Keratinocyte (primary cell): Measurements from ENCODE around the gene MEAK7. TPM values are rescaled to one million over a fixed set of nuclear protein-coding genes. Genes with fewer than 3 reads are reported as not detected.

ENCODE experiments used
- DNase-seq: peaks from one replicate; pipeline ENCODE4 v3.0.0-alpha.2; 2011; ENCODE audit warnings: low read depth, missing footprints, low spot score
- FAIRE-seq: peaks from 2 replicates; lab custom pipeline; 2011; peaks lifted over from hg19 to GRCh38; lab: Jason Lieb, UNC
- H2AFZ ChIP-seq: 2 replicates; pipeline ENCODE4 v1.6.0; 2012; ENCODE audit warnings: low read length, control low read depth, inconsistent platforms; ENCODE audit not compliant: control insufficient read depth
- H3K27ac ChIP-seq: 2 replicates; pipeline ENCODE4 v1.5.1; 2011; ENCODE audit warnings: low read length; ENCODE audit not compliant: control insufficient read depth, insufficient read depth
- H3K27me3 ChIP-seq: 3 replicates; pipeline ENCODE4 v1.6.0; 2011; ENCODE audit warnings: low read length; ENCODE audit not compliant: control insufficient read depth, insufficient read depth; ENCODE audit errors: extremely low read depth
- H3K36me3 ChIP-seq, 2 experiments: 2 replicates in 1 of 2; 3 replicates in 1 of 2; pipeline ENCODE4 v1.5.1; 2011; ENCODE audit warnings: low read length in 2 of 2, mild to moderate bottlenecking in 1 of 2; ENCODE audit not compliant: control insufficient read depth in 2 of 2, insufficient read depth in 2 of 2; ENCODE audit errors: extremely low read depth in 1 of 2
- H3K4me1 ChIP-seq: 3 replicates; pipeline ENCODE4 v1.5.1; 2011; ENCODE audit warnings: low read length; ENCODE audit not compliant: control insufficient read depth, insufficient read depth; ENCODE audit errors: extremely low read depth
- H3K4me2 ChIP-seq: 3 replicates; pipeline ENCODE4 v1.6.0; 2011; ENCODE audit warnings: low read depth, low read length; ENCODE audit not compliant: control insufficient read depth, insufficient read depth; ENCODE audit errors: extremely low read depth
- H3K4me3 ChIP-seq, 3 experiments: fragments of 200-600 bp in 1 of 3; sonication (generic) in 1 of 3; 2 replicates in 2 of 3; 3 replicates in 1 of 3; pipeline ENCODE4 v1.5.1; 2011 to 2016; ENCODE audit warnings: low read length in 3 of 3, mild to moderate bottlenecking in 3 of 3, control low read depth in 2 of 3, inconsistent platforms in 1 of 3, low read depth in 1 of 3, mixed read lengths in 1 of 3, mixed run types in 1 of 3, moderate library complexity in 1 of 3; ENCODE audit not compliant: control insufficient read depth in 2 of 3, insufficient read depth in 2 of 3; ENCODE audit errors: extremely low read depth in 1 of 3
- H3K79me2 ChIP-seq: 2 replicates; pipeline ENCODE4 v1.6.0; 2012; ENCODE audit warnings: low read length; ENCODE audit not compliant: control insufficient read depth, insufficient read depth
- H3K9ac ChIP-seq: 3 replicates; pipeline ENCODE4 v1.6.0; 2011; ENCODE audit warnings: low read length; ENCODE audit not compliant: control insufficient read depth, insufficient read depth; ENCODE audit errors: extremely low read depth
- H3K9me1 ChIP-seq: 3 replicates; pipeline ENCODE4 v1.6.0; 2011; ENCODE audit warnings: low read length; ENCODE audit not compliant: control insufficient read depth, insufficient read depth; ENCODE audit errors: extremely low read depth
- H3K9me3 ChIP-seq: 2 replicates; pipeline ENCODE4 v1.5.1; 2012; ENCODE audit warnings: low read depth, low read length; ENCODE audit not compliant: control insufficient read depth
- H4K20me1 ChIP-seq: 3 replicates; pipeline ENCODE4 v1.6.0; 2011; ENCODE audit warnings: low read length; ENCODE audit not compliant: control insufficient read depth, insufficient read depth; ENCODE audit errors: extremely low read depth
- EZH2 ChIP-seq: IDR thresholded peaks from one replicate; pipeline ENCODE4 v1.6.1; 2012; ENCODE audit warnings: inconsistent platforms, mild to moderate bottlenecking, low read length, moderate library complexity
- dilution Hi-C: fragments of 300-500 bp; cut with MboI; formaldehyde crosslinking; loops from one replicate; pipeline ENCODE4 v1.7.0; 2020; ENCODE audit warnings: low sequenced_read_pairs; ENCODE audit not compliant: extremely low pct_ligation_motif_present
- polyA plus RNA-seq, 5 experiments: library from polyadenylated mRNA; depleted of rRNA in 3 of 5; stranded (reverse) in 3 of 5; stranded (forward) in 1 of 5; unstranded in 1 of 5; fragments of >200 nt; gene quantifications; 1 replicate in 1 of 5; 2 replicates in 3 of 5; 3 replicates in 1 of 5; pipeline versions ENCODE4 v1.2.1 to v1.2.3, GENCODE V29; 2011 to 2012; ENCODE audit warnings: missing spikeins in 2 of 5, low read depth in 1 of 5, low replicate concordance in 1 of 5
- TF ChIP-seq, protein P1 (sequence below), 3 experiments: IDR thresholded peaks in 1 of 3; conservative IDR thresholded peaks in 1 of 3; optimal IDR thresholded peaks in 1 of 3; 2 replicates in 2 of 3; 3 replicates in 1 of 3; pipeline versions ENCODE3 to v1.5.1; 2011; ENCODE audit warnings: low read length in 3 of 3, mild to moderate bottlenecking in 3 of 3, moderate library complexity in 2 of 3, control low read depth in 1 of 3, inconsistent platforms in 1 of 3; ENCODE audit not compliant: insufficient read depth in 2 of 3; ENCODE audit errors: extremely low read depth in 1 of 3

MEAK7 gene
- polyA plus RNA-seq, 1 donor (not counting 4 experiments of a cell fraction or from before 2014, with no cell fraction given) = 81.0 TPM

DNA sequence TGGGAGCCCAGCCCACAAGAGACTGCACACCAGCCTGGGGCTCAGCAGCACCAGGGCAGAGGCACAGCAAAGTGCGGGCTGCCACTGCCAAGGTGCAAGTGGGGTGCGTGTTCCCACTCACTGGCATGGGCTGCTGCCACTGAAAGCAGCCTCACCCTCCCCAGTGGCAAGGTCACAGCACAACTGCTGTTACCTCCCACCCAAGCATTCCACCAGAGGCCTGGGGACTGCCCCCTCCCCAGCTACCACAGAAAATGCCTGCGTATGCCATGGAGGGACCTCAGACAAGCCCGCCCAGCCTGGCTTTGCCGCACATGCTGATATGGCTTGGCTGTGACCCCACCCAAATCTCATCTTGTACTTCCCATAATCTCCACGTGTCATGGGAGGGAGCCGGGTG, 33.1 kb downstream of the MEAK7 start:
- Histone ChIP-seq H3K4me1 (no peaks in the 10 kb centered on the region), H4K20me1 (peaks cover 8% of the 10 kb centered on the region), H3K36me3 (peaks cover 10 to 15% of the 10 kb centered on the region in 2 experiments), H2AFZ (no peak overlapping the region), H3K27me3 (no peaks in the 10 kb centered on the region), H3K9me1 (no peaks in the 10 kb centered on the region), H3K4me3 (no peak overlapping the region), H3K9ac (no peak overlapping the region), H3K27ac (no peak overlapping the region), H3K9me3 (no peaks in the 10 kb centered on the region), H3K79me2 (peaks cover 52% of the 10 kb centered on the region), H3K4me2 (no peak overlapping the region)
- dilution Hi-C loops = no loop called here
- no peak for FAIRE-seq
- no peak for TF ChIP-seq EZH2
- TF ChIP-seq, protein P1, sequence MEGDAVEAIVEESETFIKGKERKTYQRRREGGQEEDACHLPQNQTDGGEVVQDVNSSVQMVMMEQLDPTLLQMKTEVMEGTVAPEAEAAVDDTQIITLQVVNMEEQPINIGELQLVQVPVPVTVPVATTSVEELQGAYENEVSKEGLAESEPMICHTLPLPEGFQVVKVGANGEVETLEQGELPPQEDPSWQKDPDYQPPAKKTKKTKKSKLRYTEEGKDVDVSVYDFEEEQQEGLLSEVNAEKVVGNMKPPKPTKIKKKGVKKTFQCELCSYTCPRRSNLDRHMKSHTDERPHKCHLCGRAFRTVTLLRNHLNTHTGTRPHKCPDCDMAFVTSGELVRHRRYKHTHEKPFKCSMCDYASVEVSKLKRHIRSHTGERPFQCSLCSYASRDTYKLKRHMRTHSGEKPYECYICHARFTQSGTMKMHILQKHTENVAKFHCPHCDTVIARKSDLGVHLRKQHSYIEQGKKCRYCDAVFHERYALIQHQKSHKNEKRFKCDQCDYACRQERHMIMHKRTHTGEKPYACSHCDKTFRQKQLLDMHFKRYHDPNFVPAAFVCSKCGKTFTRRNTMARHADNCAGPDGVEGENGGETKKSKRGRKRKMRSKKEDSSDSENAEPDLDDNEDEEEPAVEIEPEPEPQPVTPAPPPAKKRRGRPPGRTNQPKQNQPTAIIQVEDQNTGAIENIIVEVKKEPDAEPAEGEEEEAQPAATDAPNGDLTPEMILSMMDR (optimal IDR thresholded peaks at IDR 0.05 in 1 of 3, IDR thresholded peaks at IDR 0.05 in 1 of 3, conservative IDR thresholded peaks at IDR 0.05 in 1 of 3; ENCODE audit: extremely low read depth in 1 of 3, insufficient read depth in 2 of 3, low read length in 3 of 3) = no peak
- DNase-seq = no peak

DNA sequence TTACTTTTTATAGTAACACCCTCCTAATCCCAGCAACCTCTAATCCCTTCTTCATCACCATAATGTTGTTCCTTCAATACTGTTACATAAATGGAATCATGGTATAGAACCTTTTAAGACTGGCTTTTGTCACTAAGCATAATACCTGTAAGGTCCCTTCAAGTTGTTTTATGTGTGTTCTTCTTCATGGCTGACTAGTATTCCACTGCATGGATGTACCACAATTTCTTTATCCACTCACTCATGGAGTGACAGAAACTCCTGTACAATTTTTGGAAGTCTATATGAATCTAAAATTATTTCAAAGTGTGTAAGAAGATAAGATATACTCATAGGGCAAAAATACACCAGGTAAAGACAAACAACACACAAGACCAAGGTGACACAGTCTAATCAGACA, 36.8 kb downstream of the MEAK7 start:
- DNase-seq (no peak), FAIRE-seq (no peak)
- TF ChIP-seq, protein P1 (optimal IDR thresholded peaks at IDR 0.05 in 1 of 3, IDR thresholded peaks at IDR 0.05 in 1 of 3, conservative IDR thresholded peaks at IDR 0.05 in 1 of 3; ENCODE audit: extremely low read depth in 1 of 3, insufficient read depth in 2 of 3, low read length in 3 of 3) = no peak
- TF ChIP-seq EZH2 = no peak
- Histone ChIP-seq H3K9me3 (no peaks in the 10 kb centered on the region), H3K4me1 (no peaks in the 10 kb centered on the region), H3K4me2 (no peak overlapping the region), H4K20me1 (peaks cover 3% of the 10 kb centered on the region), H3K9me1 (no peaks in the 10 kb centered on the region), H3K36me3 (peaks cover 20 to 36% of the 10 kb centered on the region in 2 experiments), H3K27ac (no peak overlapping the region), H3K4me3 (no peak overlapping the region), H2AFZ (no peak overlapping the region), H3K79me2 (peaks cover 29% of the 10 kb centered on the region), H3K27me3 (no peaks in the 10 kb centered on the region), H3K9ac (no peak overlapping the region)
- dilution Hi-C loops = no loop called here
